ENCODE measurements around the gene CNOT11. TPM values are rescaled to one million over a fixed set of nuclear protein-coding genes. Genes with fewer than 3 reads are reported as not detected.
A peak's percentile ranks its signal among the peaks of the same experiment; 100 is the strongest.

The CNOT11 gene
- total and polyA plus RNA-seq, 2 of the 13 experiments (the other 11 are each of a cell fraction or from before 2014, with no cell fraction given), result 114 to 209 TPM

DNA sequence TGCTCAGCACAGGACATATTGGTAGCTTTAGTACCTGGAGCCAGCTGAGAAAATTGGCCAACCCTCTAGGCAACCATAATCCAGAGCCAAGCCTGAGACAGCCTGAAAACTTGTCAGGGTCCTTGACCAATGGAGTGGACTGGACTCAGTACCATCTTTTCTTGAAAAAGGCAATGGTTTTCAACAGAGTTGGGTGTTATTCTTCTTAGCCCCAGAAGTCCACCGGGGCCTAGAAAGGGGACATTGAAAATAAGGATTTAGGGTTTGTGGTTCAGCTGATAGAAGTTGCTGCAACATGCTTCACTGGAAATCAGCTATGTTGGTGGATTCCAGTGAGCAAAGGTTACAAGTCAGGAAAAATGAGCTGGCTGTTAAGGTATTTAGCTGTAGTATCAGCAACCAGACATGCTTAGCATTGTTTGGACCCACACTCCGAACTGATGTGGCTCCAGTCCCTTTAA is 22.1 kb upstream of the CNOT11 start:
- H2AFZ ChIP-seq (ENCODE audit: low read length), result peak overlapping the region; percentile 51
- H3K9me3 ChIP-seq (ENCODE audit: low read length), result peaks cover 18% of the 10 kb centered on the region
- H3K4me1 ChIP-seq (ENCODE audit: insufficient read depth, low read length), result peaks cover 58% of the 10 kb centered on the region
- H4K20me1 ChIP-seq (ENCODE audit: insufficient read depth, low read length), result no peaks in the 10 kb centered on the region
- H3K4me3 ChIP-seq (replicated peaks in 1 of 3; ENCODE audit: insufficient read depth in 1 of 3, low read depth in 2 of 3, low read length in 3 of 3), result no peak overlapping the region
- H3K4me2 ChIP-seq (ENCODE audit: low read depth, low read length), result peak overlapping the region; percentile 37
- H3K27ac ChIP-seq (ENCODE audit: extremely low read length, insufficient read depth, low read length), result peak overlapping the region; percentile 47
- intact Hi-C loops (cut with micrococcal nuclease; ENCODE audit: unreplicated experiment) (no loop called here), in situ Hi-C loops (cut with HindIII; ENCODE audit: extremely low pct_ligation_motif_present, low pct_unique_long_range_greater_than_20kb) (no loop called here)
- WGBS (ENCODE audit: low lambda C conversion rate), result 13% methylated on average over 2 of the region's 2 CpGs
- no peaks in the 10 kb centered on the region for H3K27me3 ChIP-seq (ENCODE audit: control insufficient read depth in 1 of 2, insufficient read depth in 2 of 2, low read length in 2 of 2)
- no peaks in the 10 kb centered on the region for H3K36me3 ChIP-seq (replicated peaks in 1 of 2; ENCODE audit: control insufficient read depth in 1 of 2, insufficient read depth in 2 of 2, low read length in 2 of 2)
- H3K79me2 ChIP-seq (ENCODE audit: insufficient read depth, low read length), result no peaks in the 10 kb centered on the region
- FAIRE-seq (peak; percentile 30), DNase-seq (ENCODE audit: low spot score) (peak; percentile 86), ATAC-seq (peak; percentile 96)
- no peak overlapping the region for H3K9ac ChIP-seq (ENCODE audit: insufficient read depth, low read depth, low read length)
- no TSS peak for BruUV-seq (replicated peaks)
- POLR2A ChIA-PET, result interaction anchor here (1.0 to 2.0 kb wide), 7 partner anchors 9 to 769 kb away, joined by 3 to 18 read pairs (median 5); partner anchors contain the start of genes CNOT11 and RPL31
- CTCF ChIA-PET (ENCODE audit: low intra/inter-chr PET ratio, low total read pairs), result no interaction called here
- TF ChIP-seq FOXO1 (CRISPR knock-in tag; IDR thresholded peaks at IDR 0.05) (peak; percentile 48), SAFB2 (CRISPR knock-in tag; IDR thresholded peaks at IDR 0.05; ENCODE audit: borderline replicate concordance, low read depth) (no peak), RFX5 (IDR thresholded peaks at IDR 0.05; ENCODE audit: low read depth, low read length) (no peak), REL (CRISPR knock-in tag; conservative IDR thresholded peaks at IDR 0.05) (no peak), KAT8 (CRISPR knock-in tag; IDR thresholded peaks at IDR 0.05) (0 out of 2 replicates have a peak, but pooled peaks have one; percentile 30), ZNF292 (CRISPR knock-in tag; IDR thresholded peaks at IDR 0.05; ENCODE audit: borderline replicate concordance, low read depth) (peak; percentile 37; the same call in 1 of the 2 replicates), BCL6 (CRISPR knock-in tag; IDR thresholded peaks at IDR 0.05) (0 out of 2 replicates have a peak, but pooled peaks have one; percentile 23), MIXL1 (CRISPR knock-in tag; IDR thresholded peaks at IDR 0.05) (0 out of 2 replicates have a peak, but pooled peaks have one; percentile 39), SOX13 (IDR thresholded peaks at IDR 0.05) (no peak), SOX13 (CRISPR knock-in tag; conservative IDR thresholded peaks at IDR 0.05 in 1 of 2, IDR thresholded peaks at IDR 0.05 in 1 of 2) (peak in 1 of 2 experiments; percentile 43; a peak in 1 of 4 replicates), NCOR1 (IDR thresholded peaks at IDR 0.05; ENCODE audit: borderline replicate concordance, low read length) (no peak), ISL2 (CRISPR knock-in tag; IDR thresholded peaks at IDR 0.05) (no peak), KAT2B (IDR thresholded peaks at IDR 0.05; ENCODE audit: borderline replicate concordance, low read depth, low read length) (no peak), ZNF674 (CRISPR knock-in tag; IDR thresholded peaks at IDR 0.05; ENCODE audit: low read depth) (no peak), ZNF615 (CRISPR knock-in tag; IDR thresholded peaks at IDR 0.05; ENCODE audit: borderline replicate concordance) (no peak), NCOA1 (CRISPR knock-in tag; IDR thresholded peaks at IDR 0.05) (no peak), ZEB1 (IDR thresholded peaks at IDR 0.05; ENCODE audit: insufficient replicate concordance, low read depth) (no peak)
- TF ChIP-seq, protein P1, sequence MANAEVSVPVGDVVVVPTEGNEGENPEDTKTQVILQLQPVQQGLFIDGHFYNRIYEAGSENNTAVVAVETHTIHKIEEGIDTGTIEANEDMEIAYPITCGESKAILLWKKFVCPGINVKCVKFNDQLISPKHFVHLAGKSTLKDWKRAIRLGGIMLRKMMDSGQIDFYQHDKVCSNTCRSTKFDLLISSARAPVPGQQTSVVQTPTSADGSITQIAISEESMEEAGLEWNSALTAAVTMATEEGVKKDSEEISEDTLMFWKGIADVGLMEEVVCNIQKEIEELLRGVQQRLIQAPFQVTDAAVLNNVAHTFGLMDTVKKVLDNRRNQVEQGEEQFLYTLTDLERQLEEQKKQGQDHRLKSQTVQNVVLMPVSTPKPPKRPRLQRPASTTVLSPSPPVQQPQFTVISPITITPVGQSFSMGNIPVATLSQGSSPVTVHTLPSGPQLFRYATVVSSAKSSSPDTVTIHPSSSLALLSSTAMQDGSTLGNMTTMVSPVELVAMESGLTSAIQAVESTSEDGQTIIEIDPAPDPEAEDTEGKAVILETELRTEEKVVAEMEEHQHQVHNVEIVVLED (CRISPR knock-in tag; IDR thresholded peaks at IDR 0.05; ENCODE audit: borderline replicate concordance), result no peak
- TF ChIP-seq, protein P2, sequence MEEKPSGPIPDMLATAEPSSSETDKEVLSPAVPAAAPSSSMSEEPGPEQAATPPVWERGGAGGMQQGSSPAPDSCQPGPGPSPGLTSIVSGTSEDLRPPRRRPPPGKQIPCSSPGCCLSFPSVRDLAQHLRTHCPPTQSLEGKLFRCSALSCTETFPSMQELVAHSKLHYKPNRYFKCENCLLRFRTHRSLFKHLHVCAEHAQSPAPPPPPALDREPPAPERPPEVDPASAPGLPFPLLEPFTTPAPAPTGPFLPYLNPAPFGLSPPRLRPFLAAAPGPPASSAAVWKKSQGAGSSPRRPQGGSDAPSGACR (CRISPR knock-in tag; IDR thresholded peaks at IDR 0.05), result no peak
- TF ChIP-seq, protein P3, sequence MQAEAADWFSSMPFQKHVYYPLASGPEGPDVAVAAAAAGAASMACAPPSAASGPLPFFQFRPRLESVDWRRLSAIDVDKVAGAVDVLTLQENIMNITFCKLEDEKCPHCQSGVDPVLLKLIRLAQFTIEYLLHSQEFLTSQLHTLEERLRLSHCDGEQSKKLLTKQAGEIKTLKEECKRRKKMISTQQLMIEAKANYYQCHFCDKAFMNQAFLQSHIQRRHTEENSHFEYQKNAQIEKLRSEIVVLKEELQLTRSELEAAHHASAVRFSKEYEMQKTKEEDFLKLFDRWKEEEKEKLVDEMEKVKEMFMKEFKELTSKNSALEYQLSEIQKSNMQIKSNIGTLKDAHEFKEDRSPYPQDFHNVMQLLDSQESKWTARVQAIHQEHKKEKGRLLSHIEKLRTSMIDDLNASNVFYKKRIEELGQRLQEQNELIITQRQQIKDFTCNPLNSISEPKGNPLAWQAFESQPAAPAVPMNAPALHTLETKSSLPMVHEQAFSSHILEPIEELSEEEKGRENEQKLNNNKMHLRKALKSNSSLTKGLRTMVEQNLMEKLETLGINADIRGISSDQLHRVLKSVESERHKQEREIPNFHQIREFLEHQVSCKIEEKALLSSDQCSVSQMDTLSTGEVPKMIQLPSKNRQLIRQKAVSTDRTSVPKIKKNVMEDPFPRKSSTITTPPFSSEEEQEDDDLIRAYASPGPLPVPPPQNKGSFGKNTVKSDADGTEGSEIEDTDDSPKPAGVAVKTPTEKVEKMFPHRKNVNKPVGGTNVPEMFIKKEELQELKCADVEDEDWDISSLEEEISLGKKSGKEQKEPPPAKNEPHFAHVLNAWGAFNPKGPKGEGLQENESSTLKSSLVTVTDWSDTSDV (CRISPR knock-in tag; IDR thresholded peaks at IDR 0.05), result no peak

Measured in HepG2 (cell line).